Heart left ventricle (tissue), 13 donors: ENCODE results near the gene GPRIN2.

ENCODE experiments used
- CTCF ChIP-seq, 12 donors: fragments of 200-600 bp; sonication (generic) in 4 of 12; IDR thresholded peaks; one replicate each; pipeline versions ENCODE4 v1.5.0 to v1.8.0; 2018 to 2022; ENCODE audit warnings: antibody characterized with exemption in 12 of 12, mild to moderate bottlenecking in 5 of 12
- POLR2A ChIP-seq, 2 donors: fragments of 450-650 bp; IDR thresholded peaks; one replicate each; pipeline ENCODE4 v1.6.1; 2017; ENCODE audit warnings: antibody characterized with exemption in 2 of 2, mild to moderate bottlenecking in 2 of 2, moderate library complexity in 2 of 2
- donor health status: ischemic (EF 13 %, LVEDD 7.1; RV severe dilation, severe dysfunction).
- donor health status: DM: no; HTN: yes; CAD: no.
- donor health status: DM: no; HTN: no; CAD: no.
- donor health status: ischemic (EF 25% LVEDD 6.9; RV normal size, moderate dysfunction).
- donor health status: ischemic (EF 25% LVEDD 5.7; RV mildly dilated, moderate dysfunction).
- donor health status: ischemic (EF 35%, LVEDD 5.7; RV mildly dilated, moderate dysfunction).
- donor health status: nonischemic (EF 11% LVEDD 7.7; RV severe dilation, severe dysfunction).
- donor health status: DM: yes; HTN: yes; CAD: no.
- donor health status: PGD.
- donor health status: ischemic (EF 29% LVEDD 5.4; RV normal size, mild dysfunction).
- donor health status: nonischemic (EF 23%, LVEDD 6.1; RV moderate dilation, normal function).

- TF ChIP-seq CTCF (IDR thresholded peaks at IDR 0.05), result no peak
- TF ChIP-seq POLR2A (IDR thresholded peaks at IDR 0.05), result no peak
Measured at GRCh38 chr10:46537309-46537708, 19.1 kb downstream of the GPRIN2 start.
